Measurements from ENCODE around the gene TNNT2. TPM values are rescaled to one million over a fixed set of nuclear protein-coding genes. Genes with fewer than 3 reads are reported as not detected.

Gene TNNT2
- total RNA-seq, 1 donor from 2014 or later, result 0.33 TPM

- ATAC-seq (peak; percentile 34), DNase-seq (ENCODE audit: low spot score) (no peak)
Observed at GRCh38 chr1:201378804-201379203, 1.3 kb upstream of the TNNT2 start.

GRCh38 chr1:201376464-201377374, 761 bp downstream of the TNNT2 start:
- peak; percentile 39 for ATAC-seq
- DNase-seq (ENCODE audit: low spot score), result no peak

- DNase-seq (ENCODE audit: low spot score) (no peak), ATAC-seq (no peak)
Observed at GRCh38 chr1:201376107-201376463, 1.4 kb downstream of the TNNT2 start.

- no peak for ATAC-seq
Observed at GRCh38 chr1:201375169-201375568, 2.3 kb downstream of the TNNT2 start.

DNA sequence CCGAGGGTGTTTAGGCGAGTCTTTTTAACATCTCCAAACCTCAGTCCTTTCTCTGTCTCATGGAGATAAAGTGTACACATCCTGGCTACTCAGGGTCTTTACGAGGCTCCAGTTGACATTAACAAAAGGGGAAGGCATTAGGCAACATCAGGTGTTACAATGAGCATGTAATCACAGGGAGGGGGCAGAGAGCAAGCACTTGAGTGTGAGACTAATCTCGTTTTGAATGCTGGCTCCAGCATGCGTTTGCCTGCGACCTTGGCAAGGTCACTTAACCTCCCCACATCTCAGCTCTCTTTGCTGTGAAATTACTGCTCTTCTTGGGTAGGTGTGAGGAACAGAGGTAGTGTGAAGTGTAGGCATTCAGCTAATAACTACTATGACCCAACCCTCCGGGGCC, 3.1 kb downstream of the TNNT2 start:
- DNase-seq (ENCODE audit: low spot score) (no peak), ATAC-seq (no peak)

More at GRCh38 chr1:201375169-201375568, 2.3 kb downstream of the TNNT2 start:
- no peak for DNase-seq (ENCODE audit: low spot score)

GRCh38 chr1:201371792-201372191, 5.7 kb downstream of the TNNT2 start:
- no peak for DNase-seq (ENCODE audit: low spot score)
- no peak for ATAC-seq

DNA sequence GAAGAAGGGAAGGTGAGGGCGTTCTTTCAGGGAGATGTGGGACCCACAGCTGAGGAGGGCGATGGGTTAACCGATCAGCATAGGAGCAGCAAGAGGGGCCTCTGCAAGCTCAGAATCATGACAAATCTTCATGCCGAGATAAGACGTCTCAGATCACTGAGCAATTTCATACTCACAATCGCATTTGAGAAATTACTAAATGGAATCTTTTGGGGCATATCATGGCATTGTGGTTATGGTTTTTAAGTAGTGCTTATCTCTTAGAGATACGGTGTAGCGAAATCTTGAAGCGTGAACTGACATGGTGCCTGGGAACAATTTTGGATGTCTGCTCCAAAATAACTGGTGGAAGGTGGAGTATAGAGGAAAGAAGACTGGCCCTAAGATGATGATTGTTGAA, 6.2 kb downstream of the TNNT2 start:
- no peak for ATAC-seq
- no peak for DNase-seq (ENCODE audit: low spot score)

DNA sequence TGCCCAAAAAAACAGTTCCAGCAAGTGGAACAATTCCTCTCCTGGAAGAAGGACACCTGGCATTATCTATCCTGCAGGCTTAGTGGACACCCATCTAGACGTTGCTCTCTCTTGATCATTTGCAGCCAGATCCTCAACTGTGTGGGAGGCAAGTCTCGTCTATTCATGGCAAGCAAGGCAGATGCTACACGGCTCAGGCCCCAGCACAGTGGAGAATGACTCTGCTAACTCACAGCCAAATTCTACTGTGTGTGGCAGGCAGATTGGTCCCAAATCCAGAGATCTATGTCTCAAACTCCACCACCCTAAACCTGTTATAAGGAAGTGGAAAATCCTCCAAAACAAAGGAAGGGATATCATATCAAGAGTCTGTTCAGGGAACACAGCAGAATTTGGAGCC, 7.0 kb downstream of the TNNT2 start:
- DNase-seq (ENCODE audit: low spot score) (no peak), ATAC-seq (no peak)

DNA sequence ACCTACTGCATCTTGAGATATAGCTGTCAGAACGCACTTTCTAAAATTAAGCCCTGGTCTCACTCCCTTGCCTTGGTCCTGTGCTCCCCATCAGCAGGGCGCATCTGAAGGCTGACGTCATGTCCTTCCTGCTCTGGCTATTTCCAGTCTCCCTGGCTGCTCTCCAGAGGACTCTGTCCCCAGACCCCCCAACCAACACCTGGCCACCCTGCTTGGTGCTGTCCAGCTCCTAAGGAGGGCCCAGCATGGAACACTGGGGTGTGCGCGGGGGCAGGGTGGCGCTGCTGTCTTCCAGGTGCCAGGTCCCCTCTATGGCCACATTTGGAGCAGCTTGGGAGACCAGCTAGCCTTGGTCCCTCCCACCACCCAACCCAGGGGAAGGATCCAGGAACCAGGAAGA, 8.3 kb downstream of the TNNT2 start:
- DNase-seq (ENCODE audit: low spot score) (no peak), ATAC-seq (no peak)

- ATAC-seq (no peak), DNase-seq (ENCODE audit: low spot score) (no peak)
Observed at GRCh38 chr1:201366696-201367095, 10.8 kb downstream of the TNNT2 start.

GRCh38 chr1:201365251-201365650, 12.2 kb downstream of the TNNT2 start:
- ATAC-seq (no peak), DNase-seq (ENCODE audit: low spot score) (no peak)

GRCh38 chr1:201364808-201365105, 12.7 kb downstream of the TNNT2 start:
- ATAC-seq (no peak), DNase-seq (ENCODE audit: low spot score) (no peak)

DNA sequence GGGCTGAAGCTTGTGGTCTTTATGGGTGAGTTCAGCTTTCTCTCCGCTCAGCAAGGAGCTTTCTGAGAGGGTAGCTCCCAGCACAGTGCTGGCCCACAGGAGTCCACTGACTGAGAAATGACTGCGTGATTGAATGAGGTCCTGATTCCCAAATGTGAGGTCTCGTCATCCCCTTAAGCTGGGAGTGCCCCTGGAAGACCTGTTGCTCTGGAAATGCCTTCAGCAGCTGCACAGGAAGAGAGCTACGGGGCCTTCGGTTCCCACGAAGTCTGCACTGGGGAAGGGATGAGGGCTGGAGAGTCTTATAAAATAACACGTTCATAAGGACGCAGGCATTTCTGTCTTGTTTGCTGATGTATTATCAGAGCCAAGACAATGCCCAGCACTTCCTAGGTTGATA, 14.0 kb downstream of the TNNT2 start:
- ATAC-seq, result no peak
- DNase-seq (ENCODE audit: low spot score), result no peak

- ATAC-seq, result no peak
- DNase-seq (ENCODE audit: low spot score), result no peak
Observed at GRCh38 chr1:201362906-201363305, 14.6 kb downstream of the TNNT2 start.

- DNase-seq (ENCODE audit: low spot score) (no peak), ATAC-seq (peak; percentile 86)
Observed at GRCh38 chr1:201361652-201362504, 15.6 kb downstream of the TNNT2 start.

DNA sequence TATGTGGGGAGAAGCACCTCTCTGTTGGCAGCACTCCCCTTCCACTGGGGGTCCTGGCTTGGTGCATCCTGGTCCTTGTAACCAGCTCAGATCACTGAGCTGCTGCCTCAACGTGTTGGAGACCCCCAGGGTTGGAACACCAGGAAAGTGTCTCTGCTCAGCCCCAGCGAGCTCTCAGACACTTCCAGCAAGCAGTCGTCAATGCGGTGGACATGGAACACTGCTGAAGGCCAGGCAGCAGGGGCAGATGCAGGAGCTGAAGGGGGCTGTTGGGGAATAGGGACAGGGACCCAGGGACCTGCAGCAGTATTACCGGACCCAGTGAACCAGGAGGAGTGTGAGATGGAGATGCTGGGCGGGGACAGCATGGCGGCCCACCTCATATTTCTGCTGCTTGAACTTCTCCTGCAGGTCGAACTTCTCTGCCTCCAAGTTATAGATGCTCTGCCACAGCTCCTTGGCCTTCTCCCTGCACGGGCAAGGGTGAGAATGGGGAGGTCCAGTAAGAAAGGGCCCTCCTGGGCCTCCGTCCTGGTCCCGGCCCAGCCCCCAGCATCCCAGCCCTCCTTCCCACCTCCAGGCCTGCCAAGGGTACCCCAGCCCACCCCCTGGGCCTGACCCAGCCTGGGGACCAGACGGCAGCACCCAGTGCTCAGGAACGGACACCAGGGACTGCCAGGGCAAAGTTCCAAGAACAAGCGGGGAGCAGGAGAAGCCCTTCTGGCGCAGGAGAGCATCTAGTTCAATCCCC, 16.4 kb downstream of the TNNT2 start:
- ATAC-seq (no peak), DNase-seq (ENCODE audit: low spot score) (no peak)

DNA sequence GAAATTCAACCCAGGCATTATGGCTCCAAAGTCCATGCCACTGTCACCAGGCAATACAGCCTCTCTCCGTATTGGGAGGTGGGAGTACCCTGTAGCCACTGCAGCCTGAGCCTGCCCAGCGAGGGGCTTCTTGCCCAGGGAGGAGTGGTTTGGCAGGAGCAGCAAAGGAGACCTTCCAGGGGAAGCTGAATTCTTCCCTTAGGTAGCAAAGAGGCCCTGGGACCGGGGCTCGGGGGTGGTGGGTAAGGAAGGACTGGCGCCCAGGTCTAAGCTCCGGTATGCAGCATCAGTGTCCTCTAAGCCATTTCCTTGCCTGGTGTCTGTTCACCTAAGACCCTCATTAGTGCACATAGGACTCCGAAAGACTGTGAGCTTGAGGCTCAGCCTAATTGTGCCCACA, 17.0 kb downstream of the TNNT2 start:
- DNase-seq (ENCODE audit: low spot score) (no peak), ATAC-seq (no peak)

DNA sequence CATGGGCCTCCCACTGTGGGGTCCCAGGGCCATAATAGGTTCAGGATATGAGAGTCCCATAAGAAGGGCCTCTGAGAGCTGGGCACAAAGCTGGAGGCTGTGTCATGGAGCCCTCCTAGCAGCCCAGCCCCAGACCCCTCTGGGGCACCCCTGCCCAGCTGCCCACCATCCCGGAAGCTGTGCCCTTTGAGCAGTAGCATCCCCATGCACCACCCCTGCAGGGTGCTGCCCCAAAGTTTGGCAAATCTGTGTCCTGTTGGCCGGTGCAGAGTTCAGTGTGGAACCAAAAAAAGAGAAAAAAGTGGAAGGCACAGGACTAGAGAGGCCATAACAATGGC, 17.6 kb downstream of the TNNT2 start:
- ATAC-seq (no peak), DNase-seq (ENCODE audit: low spot score) (no peak)

GRCh38 chr1:201359031-201359872, 18.2 kb downstream of the TNNT2 start:
- ATAC-seq (no peak), DNase-seq (ENCODE audit: low spot score) (no peak)

- no peak for DNase-seq (ENCODE audit: low spot score)
- no peak for ATAC-seq
Observed at GRCh38 chr1:201358596-201358995, 18.9 kb downstream of the TNNT2 start.

All from left lobe of liver (tissue), 2 donors.